HEK293 (cell line): Measurements from ENCODE around the gene PPP1R36.

Experiments
- GLI2 ChIP-seq: fragments of 450-650 bp; formaldehyde crosslinking; IDR thresholded peaks from 2 replicates; pipeline ENCODE4; 2017; ENCODE audit warnings: missing biosample characterization, missing genetic modification characterization, low read depth, borderline replicate concordance
- HOXD13 ChIP-seq: sonication (generic); formaldehyde crosslinking; IDR thresholded peaks from 2 replicates; pipeline ENCODE4 v1.8.0; 2022; ENCODE audit warnings: missing genetic modification reagents, borderline replicate concordance
- IKZF3 ChIP-seq: fragments of 450-650 bp; IDR thresholded peaks from 2 replicates; pipeline ENCODE4 v1.5.0; 2018; ENCODE audit warnings: missing biosample characterization, mild to moderate bottlenecking, missing genetic modification characterization, moderate library complexity
- KLF16 ChIP-seq: fragments of 450-650 bp; formaldehyde crosslinking; IDR thresholded peaks from 2 replicates; pipeline ENCODE4 v1.5.1; 2017; ENCODE audit warnings: missing biosample characterization, missing genetic modification characterization
- KLF9 ChIP-seq: fragments of 450-650 bp; formaldehyde crosslinking; IDR thresholded peaks from 2 replicates; pipeline ENCODE4 v1.5.1; 2016; ENCODE audit warnings: missing biosample characterization, missing genetic modification characterization, low read depth
- PRDM1 ChIP-seq: fragments of 450-650 bp; formaldehyde crosslinking; IDR thresholded peaks from 2 replicates; pipeline ENCODE4; 2016; ENCODE audit warnings: missing biosample characterization, missing genetic modification characterization
- SALL2 ChIP-seq: fragments of 450-650 bp; formaldehyde crosslinking; IDR thresholded peaks from 2 replicates; pipeline ENCODE4 v1.5.0; 2017; ENCODE audit warnings: missing biosample characterization, mild to moderate bottlenecking, missing genetic modification characterization, borderline replicate concordance
- YY1 ChIP-seq: fragments of 450-650 bp; formaldehyde crosslinking; IDR thresholded peaks from 2 replicates; pipeline ENCODE4 v1.5.1; 2018; ENCODE audit warnings: missing biosample characterization, missing genetic modification characterization
- ZBTB1 ChIP-seq: fragments of 450-650 bp; formaldehyde crosslinking; IDR thresholded peaks from 2 replicates; pipeline ENCODE4 v1.5.1; 2016; ENCODE audit warnings: missing biosample characterization, missing genetic modification characterization
- ZBTB20 ChIP-seq: fragments of 450-650 bp; formaldehyde crosslinking; IDR thresholded peaks from 2 replicates; pipeline ENCODE4 v1.5.1; 2016; ENCODE audit warnings: missing biosample characterization, missing genetic modification characterization
- ZBTB7A ChIP-seq: fragments of 450-650 bp; formaldehyde crosslinking; IDR thresholded peaks from 2 replicates; pipeline ENCODE4 v1.5.1; 2016; ENCODE audit warnings: low read depth, missing biosample characterization, missing genetic modification characterization
- ZFP37 ChIP-seq: fragments of 450-650 bp; formaldehyde crosslinking; IDR thresholded peaks from 2 replicates; pipeline ENCODE4 v1.5.1; 2016; ENCODE audit warnings: missing biosample characterization, missing genetic modification characterization
- ZIC2 ChIP-seq: fragments of 450-650 bp; formaldehyde crosslinking; IDR thresholded peaks from 2 replicates; pipeline ENCODE4 v1.5.1; 2016; ENCODE audit warnings: missing biosample characterization, missing genetic modification characterization
- ZNF121 ChIP-seq: fragments of 450-650 bp; formaldehyde crosslinking; IDR thresholded peaks from 2 replicates; pipeline ENCODE4 v1.5.1; 2016; ENCODE audit warnings: missing biosample characterization, missing genetic modification characterization
- ZNF155 ChIP-seq: fragments of 450-650 bp; formaldehyde crosslinking; IDR thresholded peaks from 2 replicates; pipeline ENCODE4 v1.5.1; 2016; ENCODE audit warnings: missing biosample characterization, missing genetic modification characterization
- ZNF202 ChIP-seq: fragments of 450-650 bp; formaldehyde crosslinking; IDR thresholded peaks from 2 replicates; pipeline ENCODE4 v1.5.1; 2016; ENCODE audit warnings: missing biosample characterization, missing genetic modification characterization, borderline replicate concordance
- ZNF239 ChIP-seq: fragments of 450-650 bp; formaldehyde crosslinking; IDR thresholded peaks from 2 replicates; pipeline ENCODE4 v1.5.1; 2016; ENCODE audit warnings: missing biosample characterization, missing genetic modification characterization
- ZNF274 ChIP-seq, 2 experiments: fragments of 200-500 bp in 1 of 2; fragments of 450-650 bp in 1 of 2; sonication (Bioruptor generic) in 1 of 2; formaldehyde crosslinking in 1 of 2; IDR thresholded peaks; 2 replicates each; pipeline versions ENCODE4 v1.5.1 to v1.6.1; 2014 to 2016; ENCODE audit warnings: borderline replicate concordance in 1 of 2, inconsistent platforms in 1 of 2, low read length in 1 of 2, missing biosample characterization in 1 of 2, missing genetic modification characterization in 1 of 2
- ZNF324 ChIP-seq: fragments of 450-650 bp; formaldehyde crosslinking; IDR thresholded peaks from 2 replicates; pipeline ENCODE4 v1.5.1; 2016; ENCODE audit warnings: missing biosample characterization, missing genetic modification characterization
- ZNF548 ChIP-seq: fragments of 450-650 bp; formaldehyde crosslinking; IDR thresholded peaks from 2 replicates; pipeline ENCODE4 v1.5.1; 2016; ENCODE audit warnings: missing biosample characterization, missing genetic modification characterization
- ZNF560 ChIP-seq: fragments of 450-650 bp; formaldehyde crosslinking; IDR thresholded peaks from 2 replicates; pipeline ENCODE4 v1.5.1; 2017; ENCODE audit warnings: missing biosample characterization, missing genetic modification characterization, borderline replicate concordance
- ZNF624 ChIP-seq: fragments of 450-650 bp; formaldehyde crosslinking; IDR thresholded peaks from 2 replicates; pipeline ENCODE4 v1.5.1; 2017; ENCODE audit warnings: missing biosample characterization, missing genetic modification characterization
- ZNF658 ChIP-seq: fragments of 450-650 bp; formaldehyde crosslinking; IDR thresholded peaks from 2 replicates; pipeline ENCODE4; 2016; ENCODE audit warnings: missing biosample characterization, missing genetic modification characterization
- ZNF785 ChIP-seq: fragments of 450-650 bp; formaldehyde crosslinking; IDR thresholded peaks from 2 replicates; pipeline ENCODE4 v1.5.1; 2016; ENCODE audit warnings: missing biosample characterization, missing genetic modification characterization
- ZNF843 ChIP-seq: fragments of 450-650 bp; formaldehyde crosslinking; IDR thresholded peaks from 2 replicates; pipeline ENCODE4 v1.5.1; 2016; ENCODE audit warnings: missing biosample characterization, missing genetic modification characterization
- ZXDB ChIP-seq: fragments of 450-650 bp; formaldehyde crosslinking; IDR thresholded peaks from 2 replicates; pipeline ENCODE4 v1.5.1; 2016; ENCODE audit warnings: missing biosample characterization, missing genetic modification characterization
- TF ChIP-seq, protein P1 (sequence below): fragments of 450-650 bp; formaldehyde crosslinking; IDR thresholded peaks from 2 replicates; pipeline ENCODE4 v1.5.1; 2017; ENCODE audit warnings: missing biosample characterization, missing genetic modification characterization
- TF ChIP-seq, protein P2 (sequence below): fragments of 450-650 bp; formaldehyde crosslinking; IDR thresholded peaks from 2 replicates; pipeline ENCODE4 v1.5.1; 2016; ENCODE audit warnings: missing biosample characterization, missing genetic modification characterization
- TF ChIP-seq, protein P3 (sequence below): fragments of 450-650 bp; formaldehyde crosslinking; IDR thresholded peaks from 2 replicates; pipeline ENCODE4 v1.5.1; 2017; ENCODE audit warnings: missing biosample characterization, missing genetic modification characterization
- TF ChIP-seq, protein P4 (sequence below): fragments of 450-650 bp; formaldehyde crosslinking; IDR thresholded peaks from 2 replicates; pipeline ENCODE4 v1.5.1; 2016; ENCODE audit warnings: missing biosample characterization, missing genetic modification characterization
- TF ChIP-seq, protein P5 (sequence below): fragments of 450-650 bp; formaldehyde crosslinking; IDR thresholded peaks from 2 replicates; pipeline ENCODE4 v1.5.1; 2016; ENCODE audit warnings: missing biosample characterization, missing genetic modification characterization
- TF ChIP-seq, protein P6 (sequence below): fragments of 450-650 bp; formaldehyde crosslinking; IDR thresholded peaks from 2 replicates; pipeline ENCODE4 v1.5.1; 2017; ENCODE audit warnings: missing biosample characterization, missing genetic modification characterization

The PPP1R36 gene

DNA sequence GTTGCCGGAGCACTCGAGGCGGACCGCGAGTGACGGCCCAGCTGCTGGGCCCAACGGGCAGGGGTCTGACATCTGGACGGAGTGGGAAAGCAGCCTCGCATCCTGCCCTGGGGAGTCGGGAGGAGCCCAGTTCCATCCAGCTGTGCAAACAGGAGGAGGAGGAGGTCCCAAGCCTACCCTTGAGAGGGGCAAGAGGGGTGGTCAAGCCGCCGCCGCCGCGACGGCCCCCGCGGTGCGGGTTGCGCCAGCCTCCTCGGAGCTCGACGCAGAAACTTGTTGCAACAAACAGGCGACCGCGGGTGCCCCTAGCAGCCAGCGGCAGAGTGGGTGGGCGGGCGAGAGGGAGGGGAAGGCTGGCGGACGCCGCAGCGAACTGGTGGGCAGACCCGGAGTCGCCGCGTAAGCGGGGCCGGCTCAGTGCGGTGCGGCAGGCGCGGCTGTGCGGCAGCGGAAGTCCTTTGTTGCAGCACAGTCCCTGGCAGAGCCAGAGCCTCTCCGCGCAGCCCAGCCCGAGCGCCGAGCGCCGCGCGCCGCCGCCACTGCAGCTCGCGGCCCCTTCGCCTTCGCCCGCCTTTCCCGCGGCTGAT is 45.4 kb upstream of the PPP1R36 start, which contains the start of gene ZBTB1 (continued):
- TF ChIP-seq ZNF202 (tag by site-specific recombination) (no peak), KLF9 (tag by site-specific recombination) (peak; percentile 41; the same call in 1 of the 2 replicates), ZNF274 (IDR thresholded peaks at IDR 0.05; ENCODE audit: low read length) (no peak), ZNF274 (tag by site-specific recombination; IDR thresholded peaks at IDR 0.05; ENCODE audit: borderline replicate concordance) (no peak), YY1 (tag by site-specific recombination) (no peak), ZNF843 (peak; percentile 70; the same call in 1 of the 2 replicates), ZBTB7A (tag by site-specific recombination) (no peak; the same call in none of the 2 replicates), ZNF548 (no peak), ZXDB (tag by site-specific recombination) (peak; percentile 88), ZIC2 (tag by site-specific recombination) (peak; percentile 75), ZNF324 (tag by site-specific recombination) (0 out of 2 replicates have a peak, but pooled peaks have one; percentile 55), ZNF121 (tag by site-specific recombination) (peak; percentile 31; the same call in 1 of the 2 replicates), GLI2 (tag by site-specific recombination) (no peak), ZBTB20 (peak; percentile 55; the same call in 1 of the 2 replicates), ZFP37 (tag by site-specific recombination) (0 out of 2 replicates have a peak, but pooled peaks have one; percentile 77), ZNF785 (tag by site-specific recombination) (no peak), ZNF560 (tag by site-specific recombination) (no peak), ZBTB1 (no peak), ZNF624 (no peak), HOXD13 (no peak), ZNF239 (tag by site-specific recombination) (no peak), ZNF658 (tag by site-specific recombination) (no peak), ZNF155 (tag by site-specific recombination) (no peak), SALL2 (no peak), IKZF3 (tag by site-specific recombination) (peak; percentile 81), PRDM1 (tag by site-specific recombination) (no peak), KLF16 (no peak; the same call in 1 of the 2 replicates)
- TF ChIP-seq, protein P1, sequence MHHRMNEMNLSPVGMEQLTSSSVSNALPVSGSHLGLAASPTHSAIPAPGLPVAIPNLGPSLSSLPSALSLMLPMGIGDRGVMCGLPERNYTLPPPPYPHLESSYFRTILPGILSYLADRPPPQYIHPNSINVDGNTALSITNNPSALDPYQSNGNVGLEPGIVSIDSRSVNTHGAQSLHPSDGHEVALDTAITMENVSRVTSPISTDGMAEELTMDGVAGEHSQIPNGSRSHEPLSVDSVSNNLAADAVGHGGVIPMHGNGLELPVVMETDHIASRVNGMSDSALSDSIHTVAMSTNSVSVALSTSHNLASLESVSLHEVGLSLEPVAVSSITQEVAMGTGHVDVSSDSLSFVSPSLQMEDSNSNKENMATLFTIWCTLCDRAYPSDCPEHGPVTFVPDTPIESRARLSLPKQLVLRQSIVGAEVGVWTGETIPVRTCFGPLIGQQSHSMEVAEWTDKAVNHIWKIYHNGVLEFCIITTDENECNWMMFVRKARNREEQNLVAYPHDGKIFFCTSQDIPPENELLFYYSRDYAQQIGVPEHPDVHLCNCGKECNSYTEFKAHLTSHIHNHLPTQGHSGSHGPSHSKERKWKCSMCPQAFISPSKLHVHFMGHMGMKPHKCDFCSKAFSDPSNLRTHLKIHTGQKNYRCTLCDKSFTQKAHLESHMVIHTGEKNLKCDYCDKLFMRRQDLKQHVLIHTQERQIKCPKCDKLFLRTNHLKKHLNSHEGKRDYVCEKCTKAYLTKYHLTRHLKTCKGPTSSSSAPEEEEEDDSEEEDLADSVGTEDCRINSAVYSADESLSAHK (tag by site-specific recombination), result no peak
- TF ChIP-seq, protein P2, sequence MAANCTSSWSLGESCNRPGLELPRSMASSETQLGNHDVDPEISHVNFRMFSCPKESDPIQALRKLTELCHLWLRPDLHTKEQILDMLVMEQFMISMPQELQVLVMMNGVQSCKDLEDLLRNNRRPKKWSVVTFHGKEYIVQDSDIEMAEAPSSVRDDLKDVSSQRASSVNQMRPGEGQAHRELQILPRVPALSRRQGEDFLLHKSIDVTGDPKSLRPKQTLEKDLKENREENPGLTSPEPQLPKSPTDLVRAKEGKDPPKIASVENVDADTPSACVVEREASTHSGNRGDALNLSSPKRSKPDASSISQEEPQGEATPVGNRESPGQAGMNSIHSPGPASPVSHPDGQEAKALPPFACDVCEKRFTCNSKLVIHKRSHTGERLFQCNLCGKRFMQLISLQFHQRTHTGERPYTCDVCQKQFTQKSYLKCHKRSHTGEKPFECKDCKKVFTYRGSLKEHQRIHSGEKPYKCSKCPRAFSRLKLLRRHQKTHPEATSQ, result peak; percentile 2; the same call in 1 of the 2 replicates
- TF ChIP-seq, protein P3, sequence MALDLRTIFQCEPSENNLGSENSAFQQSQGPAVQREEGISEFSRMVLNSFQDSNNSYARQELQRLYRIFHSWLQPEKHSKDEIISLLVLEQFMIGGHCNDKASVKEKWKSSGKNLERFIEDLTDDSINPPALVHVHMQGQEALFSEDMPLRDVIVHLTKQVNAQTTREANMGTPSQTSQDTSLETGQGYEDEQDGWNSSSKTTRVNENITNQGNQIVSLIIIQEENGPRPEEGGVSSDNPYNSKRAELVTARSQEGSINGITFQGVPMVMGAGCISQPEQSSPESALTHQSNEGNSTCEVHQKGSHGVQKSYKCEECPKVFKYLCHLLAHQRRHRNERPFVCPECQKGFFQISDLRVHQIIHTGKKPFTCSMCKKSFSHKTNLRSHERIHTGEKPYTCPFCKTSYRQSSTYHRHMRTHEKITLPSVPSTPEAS (tag by site-specific recombination), result 0 out of 2 replicates have a peak, but pooled peaks have one; percentile 26
- TF ChIP-seq, protein P4, sequence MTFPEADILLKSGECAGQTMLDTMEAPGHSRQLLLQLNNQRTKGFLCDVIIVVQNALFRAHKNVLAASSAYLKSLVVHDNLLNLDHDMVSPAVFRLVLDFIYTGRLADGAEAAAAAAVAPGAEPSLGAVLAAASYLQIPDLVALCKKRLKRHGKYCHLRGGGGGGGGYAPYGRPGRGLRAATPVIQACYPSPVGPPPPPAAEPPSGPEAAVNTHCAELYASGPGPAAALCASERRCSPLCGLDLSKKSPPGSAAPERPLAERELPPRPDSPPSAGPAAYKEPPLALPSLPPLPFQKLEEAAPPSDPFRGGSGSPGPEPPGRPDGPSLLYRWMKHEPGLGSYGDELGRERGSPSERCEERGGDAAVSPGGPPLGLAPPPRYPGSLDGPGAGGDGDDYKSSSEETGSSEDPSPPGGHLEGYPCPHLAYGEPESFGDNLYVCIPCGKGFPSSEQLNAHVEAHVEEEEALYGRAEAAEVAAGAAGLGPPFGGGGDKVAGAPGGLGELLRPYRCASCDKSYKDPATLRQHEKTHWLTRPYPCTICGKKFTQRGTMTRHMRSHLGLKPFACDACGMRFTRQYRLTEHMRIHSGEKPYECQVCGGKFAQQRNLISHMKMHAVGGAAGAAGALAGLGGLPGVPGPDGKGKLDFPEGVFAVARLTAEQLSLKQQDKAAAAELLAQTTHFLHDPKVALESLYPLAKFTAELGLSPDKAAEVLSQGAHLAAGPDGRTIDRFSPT (tag by site-specific recombination), result peak; percentile 86
- TF ChIP-seq, protein P5, sequence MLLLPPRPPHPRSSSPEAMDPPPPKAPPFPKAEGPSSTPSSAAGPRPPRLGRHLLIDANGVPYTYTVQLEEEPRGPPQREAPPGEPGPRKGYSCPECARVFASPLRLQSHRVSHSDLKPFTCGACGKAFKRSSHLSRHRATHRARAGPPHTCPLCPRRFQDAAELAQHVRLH (tag by site-specific recombination), result no peak
- TF ChIP-seq, protein P6, sequence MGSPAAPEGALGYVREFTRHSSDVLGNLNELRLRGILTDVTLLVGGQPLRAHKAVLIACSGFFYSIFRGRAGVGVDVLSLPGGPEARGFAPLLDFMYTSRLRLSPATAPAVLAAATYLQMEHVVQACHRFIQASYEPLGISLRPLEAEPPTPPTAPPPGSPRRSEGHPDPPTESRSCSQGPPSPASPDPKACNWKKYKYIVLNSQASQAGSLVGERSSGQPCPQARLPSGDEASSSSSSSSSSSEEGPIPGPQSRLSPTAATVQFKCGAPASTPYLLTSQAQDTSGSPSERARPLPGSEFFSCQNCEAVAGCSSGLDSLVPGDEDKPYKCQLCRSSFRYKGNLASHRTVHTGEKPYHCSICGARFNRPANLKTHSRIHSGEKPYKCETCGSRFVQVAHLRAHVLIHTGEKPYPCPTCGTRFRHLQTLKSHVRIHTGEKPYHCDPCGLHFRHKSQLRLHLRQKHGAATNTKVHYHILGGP (tag by site-specific recombination), result no peak
